Stimulated activated naive B cell treated with anti-CD40 and anti-IgM and Interleukin-4, amounts not matched to agents 10 μg/mL and 1 μg/mL and 100 μg/mL, for 72 hours (primary cell): ENCODE data around the gene DRG2.

Source experiments
- ATAC-seq, 2 donors: fragments of 150-1000 bp; cut with Tn5 transposase; replicated peaks; 2 replicates each; pipeline ENCODE4 v1.10.0; 2021; ENCODE audit warnings: moderate library complexity in 1 of 2
- DNase-seq: peaks from one replicate; pipeline ENCODE4 v3.0.0; 2021
- H3K27ac Mint-ChIP-seq: one replicate; pipeline ENCODE4 v1.8.0; 2022; ENCODE audit warnings: mild to moderate bottlenecking, mixed read lengths
- H3K27me3 Mint-ChIP-seq, 2 donors: one replicate each; pipeline ENCODE4 v1.8.0; 2022; ENCODE audit warnings: mixed read lengths in 2 of 2
- H3K36me3 Mint-ChIP-seq, 2 donors: one replicate each; pipeline ENCODE4 v1.8.0; 2022; ENCODE audit warnings: mixed read lengths in 2 of 2, mild to moderate bottlenecking in 1 of 2
- H3K4me1 Mint-ChIP-seq, 2 donors: one replicate each; pipeline ENCODE4 v1.8.0; 2022; ENCODE audit warnings: mixed read lengths in 2 of 2, mild to moderate bottlenecking in 1 of 2
- H3K4me3 Mint-ChIP-seq, 2 donors: one replicate each; pipeline ENCODE4 v1.8.0; 2022; ENCODE audit warnings: mild to moderate bottlenecking in 2 of 2, mixed read lengths in 2 of 2, moderate library complexity in 1 of 2
- H3K9me3 Mint-ChIP-seq, 2 donors: one replicate each; pipeline ENCODE4 v1.8.0; 2022; ENCODE audit warnings: mixed read lengths in 2 of 2, mild to moderate bottlenecking in 1 of 2

The DRG2 gene

GRCh38 chr17:18087610-18088491 lies at the start of gene DRG2:
DRG2 (plus strand) TSS chr17:18087948; CDS start chr17:18088024, 76 bp downstream.
- ATAC-seq (peak; percentile 89 to 94), DNase-seq (peak; percentile 88)
- H3K36me3 Mint-ChIP-seq = peaks cover 19 to 24% of the 10 kb centered on the region in 2 donors
- peak within 1 kb of the TSS; percentile 98 to 99 for H3K4me3 Mint-ChIP-seq
- no peaks in the 10 kb centered on the region for H3K27me3 Mint-ChIP-seq
- H3K4me1 Mint-ChIP-seq = peaks cover 15 to 40% of the 10 kb centered on the region in 2 donors
- H3K27ac Mint-ChIP-seq = peak within 1 kb of the TSS; percentile 99
- H3K9me3 Mint-ChIP-seq = no peaks in the 10 kb centered on the region

GRCh38 chr17:18038149-18038850 lies 49.4 kb upstream of the DRG2 start:
- DNase-seq = peak; percentile 42
- H3K36me3 Mint-ChIP-seq = peaks cover 8 to 11% of the 10 kb centered on the region in 2 donors

GRCh38 chr17:18038861-18039534 lies 48.8 kb upstream of the DRG2 start, which contains the start of the genes ATPAF2 and GID4:
ATPAF2 (minus strand) TSS chr17:18039168; CDS start chr17:18039013, 155 bp downstream.
GID4 (plus strand) TSS chr17:18039408; CDS start chr17:18039465, 57 bp downstream.
- Mint-ChIP-seq H3K4me3 (peak within 1 kb of the TSS; percentile 83 to 91), H3K27ac (peak within 1 kb of the TSS; percentile 94), H3K4me1 (peaks cover 37 to 59% of the 10 kb centered on the region in 2 donors), H3K27me3 (no peaks in the 10 kb centered on the region), H3K9me3 (no peaks in the 10 kb centered on the region), H3K36me3 (peaks cover 8 to 11% of the 10 kb centered on the region in 2 donors)
- ATAC-seq (peak; percentile 86 to 91), DNase-seq (peak; percentile 100)

More at GRCh38 chr17:18038149-18038850, 49.4 kb upstream of the DRG2 start:
- H3K27me3 Mint-ChIP-seq = no peaks in the 10 kb centered on the region
- peak; percentile 49 to 56 for ATAC-seq
- no peaks in the 10 kb centered on the region for H3K9me3 Mint-ChIP-seq
- H3K4me3 Mint-ChIP-seq = peak overlapping the region; percentile 83 to 87
- peaks cover 43 to 66% of the 10 kb centered on the region in 2 donors for H3K4me1 Mint-ChIP-seq
- peak overlapping the region; percentile 84 for H3K27ac Mint-ChIP-seq

GRCh38 chr17:18039535-18040260 lies 48.0 kb upstream of the DRG2 start:
- H3K36me3 Mint-ChIP-seq = peaks cover 8 to 11% of the 10 kb centered on the region in 2 donors
- H3K27ac Mint-ChIP-seq = peak overlapping the region; percentile 94
- no peaks in the 10 kb centered on the region for H3K27me3 Mint-ChIP-seq
- H3K4me3 Mint-ChIP-seq = peak overlapping the region; percentile 83 to 91
- H3K4me1 Mint-ChIP-seq = peaks cover 37 to 59% of the 10 kb centered on the region in 2 donors
- ATAC-seq = peak; percentile 35 to 41
- no peak for DNase-seq
- H3K9me3 Mint-ChIP-seq = no peaks in the 10 kb centered on the region

GRCh38 chr17:18040261-18040858 lies 47.4 kb upstream of the DRG2 start:
- DNase-seq (no peak), ATAC-seq (no peak)
- H3K9me3 Mint-ChIP-seq = no peaks in the 10 kb centered on the region
- peaks cover 37 to 59% of the 10 kb centered on the region in 2 donors for H3K4me1 Mint-ChIP-seq
- H3K27ac Mint-ChIP-seq = peak overlapping the region; percentile 94
- H3K4me3 Mint-ChIP-seq = peak overlapping the region; percentile 83 to 91
- H3K36me3 Mint-ChIP-seq = peaks cover 8 to 11% of the 10 kb centered on the region in 2 donors
- no peaks in the 10 kb centered on the region for H3K27me3 Mint-ChIP-seq

GRCh38 chr17:18041776-18042175 lies 46.0 kb upstream of the DRG2 start:
- H3K4me1 Mint-ChIP-seq = peaks cover 33 to 55% of the 10 kb centered on the region in 2 donors
- peaks cover 5 to 8% of the 10 kb centered on the region in 2 donors for H3K36me3 Mint-ChIP-seq
- H3K4me3 Mint-ChIP-seq = no peak overlapping the region
- H3K9me3 Mint-ChIP-seq = no peaks in the 10 kb centered on the region
- ATAC-seq = no peak
- DNase-seq = no peak
- H3K27me3 Mint-ChIP-seq = no peaks in the 10 kb centered on the region
- no peak overlapping the region for H3K27ac Mint-ChIP-seq

- no peaks in the 10 kb centered on the region for H3K9me3 Mint-ChIP-seq
- no peak overlapping the region for H3K27ac Mint-ChIP-seq
- DNase-seq (no peak), ATAC-seq (no peak)
- peaks cover 24 to 43% of the 10 kb centered on the region in 2 donors for H3K4me1 Mint-ChIP-seq
- H3K36me3 Mint-ChIP-seq = peaks cover 3 to 8% of the 10 kb centered on the region in 2 donors
- no peaks in the 10 kb centered on the region for H3K27me3 Mint-ChIP-seq
- H3K4me3 Mint-ChIP-seq = no peak overlapping the region
Measured at GRCh38 chr17:18042983-18043382, 44.8 kb upstream of the DRG2 start.

- no peaks in the 10 kb centered on the region for H3K27me3 Mint-ChIP-seq
- peaks cover 20 to 38% of the 10 kb centered on the region in 2 donors for H3K4me1 Mint-ChIP-seq
- peaks cover 3 to 8% of the 10 kb centered on the region in 2 donors for H3K36me3 Mint-ChIP-seq
- DNase-seq (no peak), ATAC-seq (no peak)
- no peaks in the 10 kb centered on the region for H3K9me3 Mint-ChIP-seq
- H3K4me3 Mint-ChIP-seq = no peak overlapping the region
- no peak overlapping the region for H3K27ac Mint-ChIP-seq
Measured at GRCh38 chr17:18043491-18043890, 44.3 kb upstream of the DRG2 start.

GRCh38 chr17:18044609-18045008 lies 43.1 kb upstream of the DRG2 start:
- Mint-ChIP-seq H3K27ac (no peak overlapping the region), H3K36me3 (peaks cover 5 to 11% of the 10 kb centered on the region in 2 donors), H3K4me3 (no peak overlapping the region), H3K27me3 (no peaks in the 10 kb centered on the region), H3K4me1 (peaks cover 20 to 38% of the 10 kb centered on the region in 2 donors), H3K9me3 (no peaks in the 10 kb centered on the region)
- ATAC-seq (no peak), DNase-seq (no peak)

- ATAC-seq = peak; percentile 70 to 78
- H3K4me1 Mint-ChIP-seq = peaks cover 12 to 27% of the 10 kb centered on the region in 2 donors
- no peaks in the 10 kb centered on the region for H3K9me3 Mint-ChIP-seq
- H3K4me3 Mint-ChIP-seq = no peak overlapping the region
- H3K27me3 Mint-ChIP-seq = no peaks in the 10 kb centered on the region
- H3K36me3 Mint-ChIP-seq = peaks cover 5 to 11% of the 10 kb centered on the region in 2 donors
- no peak for DNase-seq
- peak overlapping the region; percentile 59 for H3K27ac Mint-ChIP-seq
Measured at GRCh38 chr17:18045691-18046350, 41.9 kb upstream of the DRG2 start.

- no peaks in the 10 kb centered on the region for H3K27me3 Mint-ChIP-seq
- no peak overlapping the region for H3K4me3 Mint-ChIP-seq
- ATAC-seq (no peak), DNase-seq (no peak)
- H3K36me3 Mint-ChIP-seq = peaks cover 23 to 32% of the 10 kb centered on the region in 2 donors
- no peak overlapping the region for H3K27ac Mint-ChIP-seq
- H3K9me3 Mint-ChIP-seq = no peaks in the 10 kb centered on the region
- H3K4me1 Mint-ChIP-seq = peaks cover 0 to 2% of the 10 kb centered on the region in 2 donors
Measured at GRCh38 chr17:18055597-18055996, 32.2 kb upstream of the DRG2 start.

- ATAC-seq (no peak), DNase-seq (no peak)
- Mint-ChIP-seq H3K4me3 (no peak overlapping the region), H3K27me3 (no peaks in the 10 kb centered on the region), H3K9me3 (no peaks in the 10 kb centered on the region), H3K27ac (no peak overlapping the region), H3K4me1 (peaks cover 0 to 2% of the 10 kb centered on the region in 2 donors), H3K36me3 (peaks cover 24 to 35% of the 10 kb centered on the region in 2 donors)
Measured at GRCh38 chr17:18056214-18056613, 31.5 kb upstream of the DRG2 start.
